ENCODE measurements around the gene PDZD2.
A peak's percentile ranks its signal among the peaks of the same experiment; 100 is the strongest.

The PDZD2 gene

GRCh38 chr5:31846934-31847333, 208.0 kb downstream of the PDZD2 start:
- TF ChIP-seq, protein P1, sequence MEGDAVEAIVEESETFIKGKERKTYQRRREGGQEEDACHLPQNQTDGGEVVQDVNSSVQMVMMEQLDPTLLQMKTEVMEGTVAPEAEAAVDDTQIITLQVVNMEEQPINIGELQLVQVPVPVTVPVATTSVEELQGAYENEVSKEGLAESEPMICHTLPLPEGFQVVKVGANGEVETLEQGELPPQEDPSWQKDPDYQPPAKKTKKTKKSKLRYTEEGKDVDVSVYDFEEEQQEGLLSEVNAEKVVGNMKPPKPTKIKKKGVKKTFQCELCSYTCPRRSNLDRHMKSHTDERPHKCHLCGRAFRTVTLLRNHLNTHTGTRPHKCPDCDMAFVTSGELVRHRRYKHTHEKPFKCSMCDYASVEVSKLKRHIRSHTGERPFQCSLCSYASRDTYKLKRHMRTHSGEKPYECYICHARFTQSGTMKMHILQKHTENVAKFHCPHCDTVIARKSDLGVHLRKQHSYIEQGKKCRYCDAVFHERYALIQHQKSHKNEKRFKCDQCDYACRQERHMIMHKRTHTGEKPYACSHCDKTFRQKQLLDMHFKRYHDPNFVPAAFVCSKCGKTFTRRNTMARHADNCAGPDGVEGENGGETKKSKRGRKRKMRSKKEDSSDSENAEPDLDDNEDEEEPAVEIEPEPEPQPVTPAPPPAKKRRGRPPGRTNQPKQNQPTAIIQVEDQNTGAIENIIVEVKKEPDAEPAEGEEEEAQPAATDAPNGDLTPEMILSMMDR (IDR thresholded peaks at IDR 0.05; ENCODE audit: low read depth, low read length, missing control alignments), result no peak
- DNase-seq (ENCODE audit: extremely low read depth, low read depth), result no peak
- H3K4me3 ChIP-seq (replicated peaks; ENCODE audit: low read depth, low read length), result no peak overlapping the region

GRCh38 chr5:31847354-31847753, 208.4 kb downstream of the PDZD2 start:
- no peak for DNase-seq (ENCODE audit: extremely low read depth, low read depth)
- no peak overlapping the region for H3K4me3 ChIP-seq (replicated peaks; ENCODE audit: low read depth, low read length)
- TF ChIP-seq, protein P1 (IDR thresholded peaks at IDR 0.05; ENCODE audit: low read depth, low read length, missing control alignments), result no peak

DNA sequence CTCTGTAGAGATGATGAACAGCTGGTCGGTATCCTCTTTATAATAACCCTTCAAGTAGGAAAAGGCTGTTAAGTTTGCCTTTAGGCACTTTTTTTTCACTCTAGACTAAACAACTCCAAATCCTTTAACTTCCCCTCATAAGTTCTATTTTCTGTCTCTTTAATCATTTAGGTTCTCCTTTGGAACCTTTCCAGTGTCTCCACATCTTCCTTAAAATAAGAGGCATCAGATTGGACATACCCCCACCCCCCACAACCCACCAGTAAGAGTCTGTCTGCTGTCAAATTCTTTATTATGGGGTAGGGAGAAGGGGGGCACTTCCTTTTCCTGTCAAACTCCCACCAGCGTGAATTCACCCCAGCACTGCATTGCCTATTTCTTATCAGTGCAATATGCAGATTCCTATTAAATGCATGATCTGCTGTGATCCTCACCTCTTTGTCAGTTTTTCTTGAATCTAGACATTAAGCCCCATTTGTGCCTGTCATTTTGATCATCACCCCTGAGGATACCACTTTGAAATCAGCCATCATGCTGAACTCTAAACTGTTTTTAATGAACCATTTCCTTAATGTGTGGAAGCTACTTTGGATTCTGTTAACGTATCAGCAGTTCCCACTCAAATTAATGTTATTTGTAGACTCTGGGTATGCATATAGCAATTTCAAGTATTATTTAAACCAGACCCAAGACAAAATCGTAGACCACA, 212.2 kb downstream of the PDZD2 start:
- TF ChIP-seq, protein P1 (IDR thresholded peaks at IDR 0.05; ENCODE audit: low read depth, low read length, missing control alignments), result no peak
- no peak overlapping the region for H3K4me3 ChIP-seq (replicated peaks; ENCODE audit: low read depth, low read length)
- no peak for DNase-seq (ENCODE audit: extremely low read depth, low read depth)

GRCh38 chr5:31853398-31854135, 214.6 kb downstream of the PDZD2 start:
- no peak overlapping the region for H3K4me3 ChIP-seq (replicated peaks; ENCODE audit: low read depth, low read length)
- TF ChIP-seq, protein P1 (IDR thresholded peaks at IDR 0.05; ENCODE audit: low read depth, low read length, missing control alignments), result no peak
- DNase-seq (ENCODE audit: extremely low read depth, low read depth), result no peak

- no peak for DNase-seq (ENCODE audit: extremely low read depth, low read depth)
- TF ChIP-seq, protein P1 (IDR thresholded peaks at IDR 0.05; ENCODE audit: low read depth, low read length, missing control alignments), result no peak
- peak overlapping the region; percentile 43 for H3K4me3 ChIP-seq (replicated peaks; ENCODE audit: low read depth, low read length)
These were observed 215.5 kb downstream of the PDZD2 start for GRCh38 chr5:31854181-31855133.
